ENCODE data around the gene LYPLA2.
"Not testable (repeated sequence)": the region's sequence is repeated elsewhere in the genome, so short reads cannot be mapped to it uniquely, and the experiment has no call there.

The LYPLA2 gene

GRCh38 chr1:23793018-23793781 lies 2.3 kb downstream of the LYPLA2 start:
- no peak for TF ChIP-seq CTCF (IDR thresholded peaks at IDR 0.05; ENCODE audit: low read depth, low read length, missing control alignments)
- no peak overlapping the region for H3K4me3 ChIP-seq (ENCODE audit: low read depth, low read length)
- DNase-seq (ENCODE audit: low read depth), result no peak

GRCh38 chr1:23793861-23794731 lies 3.2 kb downstream of the LYPLA2 start:
- no peak overlapping the region for H3K4me3 ChIP-seq (ENCODE audit: low read depth, low read length)
- no peak for DNase-seq (ENCODE audit: low read depth)
- TF ChIP-seq CTCF (IDR thresholded peaks at IDR 0.05; ENCODE audit: low read depth, low read length, missing control alignments), result no peak

GRCh38 chr1:23794732-23795182 lies 3.8 kb downstream of the LYPLA2 start:
- not testable (repeated sequence) for DNase-seq (ENCODE audit: low read depth); H3K4me3 ChIP-seq (ENCODE audit: low read depth, low read length)

GRCh38 chr1:23795676-23796465 lies 4.9 kb downstream of the LYPLA2 start:
- no peak for DNase-seq (ENCODE audit: low read depth)

GRCh38 chr1:23796466-23797271 lies 5.7 kb downstream of the LYPLA2 start:
- DNase-seq (ENCODE audit: low read depth), result no peak
- no peak overlapping the region for H3K4me3 ChIP-seq (ENCODE audit: low read depth, low read length)
- no peak for TF ChIP-seq CTCF (IDR thresholded peaks at IDR 0.05; ENCODE audit: low read depth, low read length, missing control alignments)

More at GRCh38 chr1:23795676-23796465, 4.9 kb downstream of the LYPLA2 start:
- TF ChIP-seq CTCF (IDR thresholded peaks at IDR 0.05; ENCODE audit: low read depth, low read length, missing control alignments), result no peak
- H3K4me3 ChIP-seq (ENCODE audit: low read depth, low read length), result no peak overlapping the region

- no peak overlapping the region for H3K4me3 ChIP-seq (ENCODE audit: low read depth, low read length)
- DNase-seq (ENCODE audit: low read depth), result no peak
- TF ChIP-seq CTCF (IDR thresholded peaks at IDR 0.05; ENCODE audit: low read depth, low read length, missing control alignments), result no peak
Measured at GRCh38 chr1:23797478-23798448, 6.8 kb downstream of the LYPLA2 start.

Data from GM12864 (cell line).